HFFc6 (cell line): ENCODE data around the gene GALR2. TPM values are rescaled to one million over a fixed set of nuclear protein-coding genes. Genes with fewer than 3 reads are reported as not detected.

Experiments used
- DNase-seq: peaks from one replicate; pipeline ENCODE4 v3.0.0-alpha.2; 2018
- H3K27ac Mint-ChIP-seq: 2 replicates; pipeline ENCODE4 v1.8.0; 2020; ENCODE audit warnings: mild to moderate bottlenecking, mixed read lengths
- H3K27me3 Mint-ChIP-seq: 2 replicates; pipeline ENCODE4 v1.8.0; 2021; ENCODE audit warnings: mild to moderate bottlenecking, moderate library complexity, mixed read lengths; ENCODE audit not compliant: insufficient read depth
- H3K36me3 Mint-ChIP-seq: 2 replicates; pipeline ENCODE4 v1.8.0; 2021; ENCODE audit warnings: low read depth, mixed read lengths
- H3K4me1 Mint-ChIP-seq: 2 replicates; pipeline ENCODE4 v1.8.0; 2020; ENCODE audit warnings: low read depth, mixed read lengths
- H3K4me3 Mint-ChIP-seq: 2 replicates; pipeline ENCODE4 v1.8.0; 2020; ENCODE audit warnings: mild to moderate bottlenecking, moderate library complexity, mixed read lengths
- H3K9me3 Mint-ChIP-seq: 2 replicates; pipeline ENCODE4 v1.8.0; 2020; ENCODE audit warnings: mild to moderate bottlenecking, mixed read lengths
- total RNA-seq, 6 experiments: library from RNA; stranded (reverse); fragmentation: NEBNext Ultra II Directional; extraction: Animal tissue kit (Norgen Biotek cat#: 25700); gene quantifications; 2 replicates in 1 of 6; 3 replicates in 5 of 6; pipeline ENCODE4 v1.2.3, GENCODE V29; 2021
- TF ChIP-seq, protein P1 (sequence below): fragments of 200-600 bp; sonication (generic); IDR thresholded peaks from 2 replicates; pipeline ENCODE4 v1.5.0; 2021; ENCODE audit warnings: antibody characterized with exemption, mild to moderate bottlenecking

The GALR2 gene
- total RNA-seq, 6 experiments from 2014 or later, result 0.14 to 0.33 (median 0.15) TPM; not detected in 1

DNA sequence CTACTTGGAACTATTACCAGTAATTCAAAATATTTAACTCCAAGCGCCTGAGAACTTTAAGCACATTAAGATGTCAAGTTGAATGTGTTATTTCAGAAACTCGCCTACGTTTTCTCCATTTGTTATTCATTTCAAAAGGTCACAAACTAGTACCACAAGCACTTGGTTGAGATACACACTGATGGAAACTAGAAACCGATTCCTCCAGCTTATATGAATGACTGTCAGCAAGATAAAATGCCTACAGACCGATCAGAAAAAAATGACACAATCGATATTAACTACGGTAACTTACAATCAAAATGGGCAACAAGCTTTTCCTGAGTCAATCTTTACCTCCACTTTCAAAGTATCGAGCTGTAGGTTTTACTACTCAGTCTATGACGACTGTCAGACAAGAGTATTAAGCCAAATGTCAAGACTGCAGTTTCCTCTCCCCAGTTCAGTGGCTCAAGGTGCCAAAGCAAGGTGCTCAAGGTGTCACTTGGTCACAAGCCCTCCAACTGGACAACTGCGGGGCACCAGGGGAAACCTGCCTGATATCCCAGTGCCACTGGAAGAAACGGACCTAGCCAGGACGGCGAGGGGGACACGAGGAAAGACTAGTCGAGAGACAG is 2.9 kb upstream of the GALR2 start:
- peaks cover 12% of the 10 kb centered on the region for H3K36me3 Mint-ChIP-seq
- H3K4me1 Mint-ChIP-seq, result peaks cover 26% of the 10 kb centered on the region
- peak overlapping the region; percentile 98 for H3K4me3 Mint-ChIP-seq
- H3K27ac Mint-ChIP-seq, result peak overlapping the region; percentile 86
- H3K27me3 Mint-ChIP-seq, result peaks cover 20% of the 10 kb centered on the region
- TF ChIP-seq, protein P1, sequence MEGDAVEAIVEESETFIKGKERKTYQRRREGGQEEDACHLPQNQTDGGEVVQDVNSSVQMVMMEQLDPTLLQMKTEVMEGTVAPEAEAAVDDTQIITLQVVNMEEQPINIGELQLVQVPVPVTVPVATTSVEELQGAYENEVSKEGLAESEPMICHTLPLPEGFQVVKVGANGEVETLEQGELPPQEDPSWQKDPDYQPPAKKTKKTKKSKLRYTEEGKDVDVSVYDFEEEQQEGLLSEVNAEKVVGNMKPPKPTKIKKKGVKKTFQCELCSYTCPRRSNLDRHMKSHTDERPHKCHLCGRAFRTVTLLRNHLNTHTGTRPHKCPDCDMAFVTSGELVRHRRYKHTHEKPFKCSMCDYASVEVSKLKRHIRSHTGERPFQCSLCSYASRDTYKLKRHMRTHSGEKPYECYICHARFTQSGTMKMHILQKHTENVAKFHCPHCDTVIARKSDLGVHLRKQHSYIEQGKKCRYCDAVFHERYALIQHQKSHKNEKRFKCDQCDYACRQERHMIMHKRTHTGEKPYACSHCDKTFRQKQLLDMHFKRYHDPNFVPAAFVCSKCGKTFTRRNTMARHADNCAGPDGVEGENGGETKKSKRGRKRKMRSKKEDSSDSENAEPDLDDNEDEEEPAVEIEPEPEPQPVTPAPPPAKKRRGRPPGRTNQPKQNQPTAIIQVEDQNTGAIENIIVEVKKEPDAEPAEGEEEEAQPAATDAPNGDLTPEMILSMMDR, result no peak
- H3K9me3 Mint-ChIP-seq, result no peaks in the 10 kb centered on the region
- DNase-seq, result no peak

DNA sequence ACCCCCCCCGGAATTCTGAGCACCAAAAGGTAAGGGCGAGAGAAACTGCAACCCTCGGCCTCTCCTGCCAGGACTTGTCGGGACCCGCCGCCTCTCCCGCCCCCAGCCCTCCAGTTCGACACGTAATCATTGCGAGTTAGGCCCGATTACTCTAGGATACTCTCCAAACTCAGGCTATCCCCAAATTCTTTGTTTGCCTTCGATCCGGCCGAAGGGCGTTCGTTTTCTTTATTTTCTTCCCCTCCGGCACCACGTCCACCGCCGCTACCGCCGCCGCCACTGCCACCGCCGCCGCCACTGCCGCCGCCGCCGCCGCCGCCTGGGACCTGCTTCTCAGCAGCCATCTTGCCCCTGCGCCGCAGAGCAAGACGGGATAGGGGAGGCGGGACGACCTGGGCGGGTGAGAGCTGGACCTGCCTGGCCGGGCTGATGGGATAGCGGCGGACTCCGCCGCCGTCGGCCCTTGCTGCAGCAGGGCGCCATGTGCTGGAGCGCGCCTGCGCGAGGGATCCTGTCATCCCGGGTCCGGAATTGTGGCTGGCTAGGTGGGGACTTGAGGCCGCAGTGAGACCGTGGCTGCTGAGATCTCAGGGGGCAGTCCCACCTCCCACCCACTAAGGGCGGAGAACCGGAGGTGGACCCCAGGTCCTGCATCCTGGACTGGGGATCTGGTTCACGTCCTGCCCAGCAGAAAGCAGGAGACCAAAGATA is 2.3 kb upstream of the GALR2 start, which contains the start of gene SRP68:
Gene SRP68, minus strand, starts transcription at position 370 of the 711 bp plus-strand sequence. Its CDS starts 26 bp downstream, at position 344.
- peak within 1 kb of the TSS; percentile 86 for H3K27ac Mint-ChIP-seq
- peaks cover 26% of the 10 kb centered on the region for H3K27me3 Mint-ChIP-seq
- peak; percentile 91 for DNase-seq
- peaks cover 26% of the 10 kb centered on the region for H3K4me1 Mint-ChIP-seq
- TF ChIP-seq, protein P1, result no peak
- peaks cover 8% of the 10 kb centered on the region for H3K36me3 Mint-ChIP-seq
- H3K9me3 Mint-ChIP-seq, result no peaks in the 10 kb centered on the region
- peak within 1 kb of the TSS; percentile 98 for H3K4me3 Mint-ChIP-seq

DNA sequence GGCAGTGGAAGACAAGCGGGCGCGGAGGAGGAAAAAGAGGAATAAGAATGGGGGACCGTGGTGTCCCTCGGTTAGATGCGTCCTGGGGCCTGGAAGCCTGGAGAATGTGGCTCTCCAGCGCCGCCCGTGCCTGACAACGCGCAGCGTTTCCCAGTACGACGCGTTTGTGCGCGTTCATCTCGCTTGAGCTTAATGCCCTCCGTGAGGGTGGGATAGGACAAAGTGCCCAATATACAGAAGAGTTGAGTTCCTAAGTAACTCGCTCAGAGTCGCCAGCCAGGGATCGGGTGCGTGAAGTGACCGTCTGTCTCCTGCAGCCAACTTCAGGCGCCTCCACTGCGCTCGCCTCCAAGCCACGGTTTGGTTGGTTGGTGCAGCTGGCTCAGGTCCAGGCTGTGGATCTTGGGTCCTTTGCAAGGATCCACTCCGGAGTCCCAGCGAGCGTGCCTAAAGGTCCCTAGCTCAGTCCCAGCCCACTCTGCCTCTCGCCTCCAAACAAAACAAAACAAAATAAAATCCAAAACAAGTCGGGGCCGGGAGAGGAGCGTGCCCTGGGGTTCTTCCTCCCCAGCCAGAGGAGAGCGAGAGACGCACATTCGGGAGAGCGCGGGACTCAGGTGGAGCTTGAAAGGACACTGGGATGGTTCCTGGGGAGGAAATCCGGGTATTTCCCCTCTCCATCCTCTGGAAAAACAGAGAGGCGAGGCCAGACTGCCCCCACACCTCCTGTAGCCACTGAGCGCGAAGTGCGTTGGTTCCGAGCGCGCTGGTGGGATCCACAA is 974 bp downstream of the GALR2 start:
- no peak for DNase-seq
- Mint-ChIP-seq H3K27ac (no peak overlapping the region), H3K27me3 (peaks cover 53% of the 10 kb centered on the region), H3K4me3 (no peak overlapping the region), H3K4me1 (peaks cover 21% of the 10 kb centered on the region), H3K9me3 (no peaks in the 10 kb centered on the region), H3K36me3 (peaks cover 8% of the 10 kb centered on the region)
- TF ChIP-seq, protein P1, result no peak

DNA sequence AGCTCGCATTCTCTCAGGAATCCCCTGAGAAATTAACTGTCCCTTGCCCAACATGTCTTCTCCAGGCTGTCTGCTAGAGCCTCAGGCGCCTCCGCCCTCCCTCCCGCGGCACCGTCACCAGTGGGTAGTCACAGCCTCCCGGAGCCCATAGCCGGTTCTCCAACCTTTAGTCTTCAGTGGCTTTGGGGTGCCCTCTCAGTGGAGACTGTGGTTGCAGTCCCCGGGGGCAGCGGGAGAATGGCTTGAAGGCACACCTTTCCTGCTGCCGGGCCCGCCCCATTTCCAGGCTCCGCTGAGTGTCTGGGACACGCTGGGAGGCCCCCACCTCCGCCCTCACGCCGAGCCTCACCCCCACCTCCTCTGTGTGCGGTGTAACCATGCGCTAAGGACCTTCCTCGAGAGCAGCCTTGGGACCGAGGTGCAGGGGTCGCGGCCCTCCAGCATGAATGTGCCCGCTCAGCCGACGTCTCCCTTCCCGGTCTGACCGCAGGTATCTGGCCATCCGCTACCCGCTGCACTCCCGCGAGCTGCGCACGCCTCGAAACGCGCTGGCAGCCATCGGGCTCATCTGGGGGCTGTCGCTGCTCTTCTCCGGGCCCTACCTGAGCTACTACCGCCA is 1.7 kb downstream of the GALR2 start:
- H3K4me1 Mint-ChIP-seq, result peaks cover 14% of the 10 kb centered on the region
- H3K36me3 Mint-ChIP-seq, result peaks cover 8% of the 10 kb centered on the region
- peaks cover 56% of the 10 kb centered on the region for H3K27me3 Mint-ChIP-seq
- no peak overlapping the region for H3K4me3 Mint-ChIP-seq
- no peak overlapping the region for H3K27ac Mint-ChIP-seq
- H3K9me3 Mint-ChIP-seq, result no peaks in the 10 kb centered on the region
- TF ChIP-seq, protein P1, result no peak
- no peak for DNase-seq
